ENCODE data around the gene EZH1.

Gene EZH1

GRCh38 chr17:42744806-42745617 is at the start of gene EZH1:
Gene EZH1, minus strand, starts transcription at chr17:42745040. Its CDS starts 16,099 bp downstream, at chr17:42728941.
- DNase-seq (ENCODE audit: low spot score), result peak; percentile 93

GRCh38 chr17:42792545-42792944 is 47.7 kb upstream of the EZH1 start:
- DNase-seq (ENCODE audit: low spot score), result no peak

GRCh38 chr17:42791948-42792347 is 47.1 kb upstream of the EZH1 start:
- no peak for DNase-seq (ENCODE audit: low spot score)

- DNase-seq (ENCODE audit: low spot score), result no peak
These were observed 42.4 kb upstream of the EZH1 start for GRCh38 chr17:42787266-42787665.

- DNase-seq (ENCODE audit: low spot score), result no peak
These were observed 40.2 kb upstream of the EZH1 start for GRCh38 chr17:42784811-42785592.

- DNase-seq (ENCODE audit: low spot score), result no peak
These were observed 39.6 kb upstream of the EZH1 start for GRCh38 chr17:42784409-42784808.

GRCh38 chr17:42783791-42784138 is 38.9 kb upstream of the EZH1 start:
- no peak for DNase-seq (ENCODE audit: low spot score)

GRCh38 chr17:42783062-42783790 is 38.4 kb upstream of the EZH1 start:
- DNase-seq (ENCODE audit: low spot score), result no peak

- no peak for DNase-seq (ENCODE audit: low spot score)
These were observed 37.6 kb upstream of the EZH1 start for GRCh38 chr17:42782166-42783061.

- no peak for DNase-seq (ENCODE audit: low spot score)
These were observed 36.9 kb upstream of the EZH1 start for GRCh38 chr17:42781639-42782165.

GRCh38 chr17:42780851-42781638 is 36.2 kb upstream of the EZH1 start:
- DNase-seq (ENCODE audit: low spot score), result no peak

GRCh38 chr17:42779936-42780850 is 35.4 kb upstream of the EZH1 start, which contains the start of gene WNK4:
Gene WNK4, plus strand, starts transcription at chr17:42780610. Its CDS starts 89 bp downstream, at chr17:42780699.
- DNase-seq (ENCODE audit: low spot score), result no peak

- DNase-seq (ENCODE audit: low spot score), result no peak
These were observed 34.6 kb upstream of the EZH1 start for GRCh38 chr17:42779304-42779935.

- no peak for DNase-seq (ENCODE audit: low spot score)
These were observed 33.7 kb upstream of the EZH1 start for GRCh38 chr17:42778570-42778969.

- no peak for DNase-seq (ENCODE audit: low spot score)
These were observed 30.8 kb upstream of the EZH1 start for GRCh38 chr17:42775534-42776098.

GRCh38 chr17:42774066-42774745 is 29.4 kb upstream of the EZH1 start:
- no peak for DNase-seq (ENCODE audit: low spot score)

- DNase-seq (ENCODE audit: low spot score), result peak; percentile 83
These were observed 28.6 kb upstream of the EZH1 start, which contains the start of gene VPS25 for GRCh38 chr17:42773290-42774035. Gene VPS25, plus strand, starts transcription at chr17:42773449. Its CDS starts 27 bp downstream, at chr17:42773476.
